ENCODE data around the gene CHST12.
A peak's percentile ranks its signal among the peaks of the same experiment; 100 is the strongest.

The CHST12 gene

DNA sequence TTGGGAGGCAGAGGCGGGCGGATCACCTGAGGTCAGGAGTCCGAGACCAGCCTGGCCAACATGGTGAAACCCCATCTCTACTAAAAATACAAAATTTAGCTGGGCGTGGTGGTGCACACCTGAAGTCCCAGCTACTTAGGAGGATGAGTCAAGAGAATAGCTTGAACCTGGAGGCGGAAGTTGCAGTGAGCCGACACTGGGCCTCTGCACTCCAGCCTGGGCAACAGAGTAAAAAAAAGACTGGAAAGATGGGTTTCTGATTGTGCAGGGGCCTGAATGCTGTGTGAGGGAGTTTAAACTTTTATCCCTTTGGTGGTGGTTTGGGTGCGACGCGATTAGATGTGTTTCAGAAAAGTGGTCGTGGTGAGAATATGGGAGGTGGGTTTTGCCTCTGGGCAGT, 1.8 kb downstream of the CHST12 start:
- Histone ChIP-seq H2BK120ac (ENCODE audit: insufficient read depth, low read length, poor library complexity) (no peak overlapping the region), H4K8ac (ENCODE audit: low read depth, low read length) (no peak overlapping the region), H4K91ac (ENCODE audit: low read depth, low read length) (no peak overlapping the region), H2BK12ac (ENCODE audit: low read length) (no peak overlapping the region), H3K79me2 (ENCODE audit: control insufficient read depth, insufficient read depth, low read length, poor library complexity) (peaks cover 9% of the 10 kb centered on the region), H3K36me3 (ENCODE audit: control insufficient read depth in 1 of 2, insufficient read depth in 2 of 2, low read length in 2 of 2) (no peaks in the 10 kb centered on the region), H3K27me3 (ENCODE audit: insufficient read depth, low read length) (no peaks in the 10 kb centered on the region), H3K27ac (ENCODE audit: low read depth, low read length) (no peak overlapping the region), H3K4me1 (ENCODE audit: control insufficient read depth in 1 of 2, insufficient read depth in 2 of 2, low read length in 2 of 2) (peaks cover 9 to 11% of the 10 kb centered on the region in 2 experiments), H2AK5ac (ENCODE audit: low read length) (no peak overlapping the region), H3K4me2 (ENCODE audit: low read length) (no peak overlapping the region), H3K9ac (ENCODE audit: low read length) (no peak overlapping the region), H3K14ac (ENCODE audit: low read length) (no peak overlapping the region), H3K79me1 (ENCODE audit: low read length) (peaks cover 7% of the 10 kb centered on the region), H2BK5ac (ENCODE audit: low read depth, low read length, poor library complexity) (no peak overlapping the region), H3K9me3 (ENCODE audit: insufficient read depth, low read depth, low read length) (no peaks in the 10 kb centered on the region), H3K23ac (ENCODE audit: low read length) (no peak overlapping the region), H3K18ac (ENCODE audit: low read length) (no peak overlapping the region), H3K4me3 (ENCODE audit: low read depth, low read length) (no peak overlapping the region), H3K4ac (ENCODE audit: low read depth, low read length) (no peak overlapping the region), H4K12ac (ENCODE audit: low read depth, low read length) (no peak overlapping the region), H2AFZ (ENCODE audit: insufficient read depth, low read length, poor library complexity) (no peak overlapping the region)
- no CpG with 5 or more reads among the region's 10 CpGs for WGBS (ENCODE audit: extremely low coverage, insufficient coverage, insufficient read length)
- DNase-seq: no peak

DNA sequence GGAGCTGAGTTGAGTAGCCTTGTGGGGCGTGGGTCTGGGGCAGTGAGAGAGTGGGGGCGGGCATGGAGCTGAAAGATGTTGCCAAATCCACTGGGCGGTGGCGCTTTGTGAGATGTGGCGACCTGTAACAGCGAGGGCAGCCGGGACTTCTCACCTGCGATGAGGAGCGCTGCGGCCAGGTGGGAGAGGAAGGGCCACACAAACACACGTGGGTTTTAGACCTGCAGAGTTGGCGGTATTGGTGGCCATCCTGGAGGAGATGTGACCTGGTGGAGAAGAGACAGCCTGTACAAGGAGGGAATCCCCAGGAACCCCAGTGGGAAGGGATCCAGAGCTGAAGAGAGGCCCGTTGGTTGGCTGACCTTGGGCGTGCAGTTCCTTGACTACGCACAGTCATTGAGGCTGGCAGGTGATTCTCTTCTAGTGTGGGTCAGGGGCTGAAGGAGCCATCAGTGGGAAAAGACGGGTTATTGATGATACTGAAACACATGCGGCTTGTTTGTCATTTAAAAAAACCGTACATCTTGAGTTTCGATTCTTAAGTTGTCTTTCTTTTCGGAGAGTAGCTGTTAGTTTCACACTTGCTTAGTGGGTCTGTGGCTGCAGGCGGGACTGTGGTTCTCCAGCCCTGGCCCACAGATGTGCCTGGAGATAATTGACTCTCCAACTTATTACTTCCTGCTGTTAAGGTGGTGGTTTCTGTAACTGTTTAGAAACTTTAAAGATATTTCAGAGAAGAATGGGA, 2.4 kb downstream of the CHST12 start:
- no peak overlapping the region for H4K91ac ChIP-seq (ENCODE audit: low read depth, low read length)
- peaks cover 7% of the 10 kb centered on the region for H3K79me1 ChIP-seq (ENCODE audit: low read length)
- no peaks in the 10 kb centered on the region for H3K9me3 ChIP-seq (ENCODE audit: insufficient read depth, low read depth, low read length)
- no peak overlapping the region for H2AFZ ChIP-seq (ENCODE audit: insufficient read depth, low read length, poor library complexity)
- peak overlapping the region; percentile 48 for H3K9ac ChIP-seq (ENCODE audit: low read length)
- H3K4me3 ChIP-seq (ENCODE audit: low read depth, low read length): no peak overlapping the region
- H3K4ac ChIP-seq (ENCODE audit: low read depth, low read length): no peak overlapping the region
- H3K27me3 ChIP-seq (ENCODE audit: insufficient read depth, low read length): no peaks in the 10 kb centered on the region
- no peak overlapping the region for H3K23ac ChIP-seq (ENCODE audit: low read length)
- H4K8ac ChIP-seq (ENCODE audit: low read depth, low read length): no peak overlapping the region
- H3K27ac ChIP-seq (ENCODE audit: low read depth, low read length): no peak overlapping the region
- H4K12ac ChIP-seq (ENCODE audit: low read depth, low read length): no peak overlapping the region
- H3K4me1 ChIP-seq (ENCODE audit: control insufficient read depth in 1 of 2, insufficient read depth in 2 of 2, low read length in 2 of 2): peaks cover 10 to 11% of the 10 kb centered on the region in 2 experiments
- no peaks in the 10 kb centered on the region for H3K36me3 ChIP-seq (ENCODE audit: control insufficient read depth in 1 of 2, insufficient read depth in 2 of 2, low read length in 2 of 2)
- H3K14ac ChIP-seq (ENCODE audit: low read length): no peak overlapping the region
- WGBS (ENCODE audit: extremely low coverage, insufficient coverage, insufficient read length): no CpG with 5 or more reads among the region's 21 CpGs
- no peak overlapping the region for H3K18ac ChIP-seq (ENCODE audit: low read length)
- no peak for DNase-seq
- peaks cover 9% of the 10 kb centered on the region for H3K79me2 ChIP-seq (ENCODE audit: control insufficient read depth, insufficient read depth, low read length, poor library complexity)
- no peak overlapping the region for H2BK120ac ChIP-seq (ENCODE audit: insufficient read depth, low read length, poor library complexity)
- no peak overlapping the region for H2BK5ac ChIP-seq (ENCODE audit: low read depth, low read length, poor library complexity)
- H2BK12ac ChIP-seq (ENCODE audit: low read length): no peak overlapping the region
- no peak overlapping the region for H3K4me2 ChIP-seq (ENCODE audit: low read length)
- H2AK5ac ChIP-seq (ENCODE audit: low read length): no peak overlapping the region

DNA sequence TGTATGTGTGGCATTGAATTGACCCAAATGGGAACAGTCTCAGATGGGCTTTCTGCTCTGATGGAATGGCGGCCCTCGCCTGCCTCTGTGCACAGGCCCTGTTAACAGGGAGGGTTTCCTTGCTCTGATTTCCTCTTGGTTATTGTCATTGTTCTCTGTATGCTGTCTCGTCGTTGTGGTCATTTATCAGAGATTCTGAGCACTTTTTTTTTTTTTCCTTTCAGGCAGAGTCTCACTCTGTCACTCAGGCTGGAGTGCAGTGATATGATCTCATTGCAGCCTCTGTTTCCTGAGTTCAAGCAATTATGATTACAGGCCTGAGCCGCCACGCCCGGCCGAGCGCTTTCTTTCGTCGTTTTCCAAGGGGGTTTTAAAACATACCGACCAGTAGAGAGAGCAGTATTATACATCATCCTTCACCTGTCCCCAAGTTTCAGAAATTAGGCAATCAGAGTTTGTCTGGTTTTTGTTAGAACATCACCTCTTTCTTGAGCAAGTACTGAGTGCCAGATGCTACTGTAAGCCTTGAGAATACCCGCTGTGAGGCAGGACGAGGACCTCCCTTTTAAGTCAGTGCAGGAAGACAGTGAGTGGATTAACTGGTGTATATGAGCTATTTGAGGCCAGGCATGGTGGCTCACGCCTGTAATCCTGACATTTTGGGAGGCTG, 6.5 kb downstream of the CHST12 start:
- DNase-seq: no peak
- no peaks in the 10 kb centered on the region for H3K36me3 ChIP-seq (ENCODE audit: control insufficient read depth in 1 of 2, insufficient read depth in 2 of 2, low read length in 2 of 2)
- no peak overlapping the region for H2BK12ac ChIP-seq (ENCODE audit: low read length)
- no peak overlapping the region for H2AFZ ChIP-seq (ENCODE audit: insufficient read depth, low read length, poor library complexity)
- H3K4me3 ChIP-seq (ENCODE audit: low read depth, low read length): no peak overlapping the region
- no peak overlapping the region for H3K27ac ChIP-seq (ENCODE audit: low read depth, low read length)
- no peaks in the 10 kb centered on the region for H3K27me3 ChIP-seq (ENCODE audit: insufficient read depth, low read length)
- H2BK120ac ChIP-seq (ENCODE audit: insufficient read depth, low read length, poor library complexity): no peak overlapping the region
- H3K23ac ChIP-seq (ENCODE audit: low read length): no peak overlapping the region
- no peak overlapping the region for H3K4ac ChIP-seq (ENCODE audit: low read depth, low read length)
- H4K8ac ChIP-seq (ENCODE audit: low read depth, low read length): no peak overlapping the region
- H4K12ac ChIP-seq (ENCODE audit: low read depth, low read length): no peak overlapping the region
- peaks cover 2 to 7% of the 10 kb centered on the region in 2 experiments for H3K4me1 ChIP-seq (ENCODE audit: control insufficient read depth in 1 of 2, insufficient read depth in 2 of 2, low read length in 2 of 2)
- no CpG with 5 or more reads among the region's 15 CpGs for WGBS (ENCODE audit: extremely low coverage, insufficient coverage, insufficient read length)
- no peak overlapping the region for H2AK5ac ChIP-seq (ENCODE audit: low read length)
- no peaks in the 10 kb centered on the region for H3K79me2 ChIP-seq (ENCODE audit: control insufficient read depth, insufficient read depth, low read length, poor library complexity)
- no peak overlapping the region for H3K9ac ChIP-seq (ENCODE audit: low read length)
- H2BK5ac ChIP-seq (ENCODE audit: low read depth, low read length, poor library complexity): no peak overlapping the region
- H3K9me3 ChIP-seq (ENCODE audit: insufficient read depth, low read depth, low read length): no peaks in the 10 kb centered on the region
- H3K79me1 ChIP-seq (ENCODE audit: low read length): no peaks in the 10 kb centered on the region
- no peak overlapping the region for H3K14ac ChIP-seq (ENCODE audit: low read length)
- H3K18ac ChIP-seq (ENCODE audit: low read length): no peak overlapping the region
- no peak overlapping the region for H4K91ac ChIP-seq (ENCODE audit: low read depth, low read length)
- H3K4me2 ChIP-seq (ENCODE audit: low read length): no peak overlapping the region

DNA sequence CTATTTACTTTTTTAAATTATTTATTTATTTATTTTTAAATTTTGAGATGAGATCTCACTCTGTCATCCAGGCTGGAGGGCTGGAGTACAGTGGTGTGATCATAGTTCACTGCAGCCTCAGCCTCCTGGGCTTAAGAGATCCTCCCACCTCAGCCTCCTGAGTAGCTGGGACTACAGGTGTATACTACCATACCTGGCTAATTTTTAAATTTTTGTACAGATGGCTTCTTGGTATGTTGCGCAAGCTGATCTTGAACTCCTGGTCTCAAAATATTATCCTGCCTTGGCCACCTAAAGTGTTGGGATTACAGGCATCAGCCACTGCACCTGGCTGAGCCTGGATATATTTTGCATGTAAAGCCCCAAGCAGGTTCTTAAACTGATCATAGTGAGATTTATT, 7.6 kb downstream of the CHST12 start:
- H3K4me1 ChIP-seq (ENCODE audit: control insufficient read depth in 1 of 2, insufficient read depth in 2 of 2, low read length in 2 of 2): peaks cover 2 to 3% of the 10 kb centered on the region in 2 experiments
- no peak overlapping the region for H3K4me3 ChIP-seq (ENCODE audit: low read depth, low read length)
- H2BK12ac ChIP-seq (ENCODE audit: low read length): no peak overlapping the region
- no peak overlapping the region for H2BK120ac ChIP-seq (ENCODE audit: insufficient read depth, low read length, poor library complexity)
- no peak overlapping the region for H4K12ac ChIP-seq (ENCODE audit: low read depth, low read length)
- WGBS (ENCODE audit: extremely low coverage, insufficient coverage, insufficient read length): no CpG with 5 or more reads among the region's 1 CpG
- no peak overlapping the region for H3K18ac ChIP-seq (ENCODE audit: low read length)
- H2AFZ ChIP-seq (ENCODE audit: insufficient read depth, low read length, poor library complexity): no peak overlapping the region
- no peak overlapping the region for H2BK5ac ChIP-seq (ENCODE audit: low read depth, low read length, poor library complexity)
- no peak overlapping the region for H3K4ac ChIP-seq (ENCODE audit: low read depth, low read length)
- no peak overlapping the region for H3K4me2 ChIP-seq (ENCODE audit: low read length)
- no peak for DNase-seq
- no peak overlapping the region for H4K8ac ChIP-seq (ENCODE audit: low read depth, low read length)
- H3K27ac ChIP-seq (ENCODE audit: low read depth, low read length): no peak overlapping the region
- H2AK5ac ChIP-seq (ENCODE audit: low read length): no peak overlapping the region
- no peak overlapping the region for H4K91ac ChIP-seq (ENCODE audit: low read depth, low read length)
- no peaks in the 10 kb centered on the region for H3K79me2 ChIP-seq (ENCODE audit: control insufficient read depth, insufficient read depth, low read length, poor library complexity)
- H3K27me3 ChIP-seq (ENCODE audit: insufficient read depth, low read length): no peaks in the 10 kb centered on the region
- no peaks in the 10 kb centered on the region for H3K79me1 ChIP-seq (ENCODE audit: low read length)
- no peaks in the 10 kb centered on the region for H3K36me3 ChIP-seq (ENCODE audit: control insufficient read depth in 1 of 2, insufficient read depth in 2 of 2, low read length in 2 of 2)
- no peaks in the 10 kb centered on the region for H3K9me3 ChIP-seq (ENCODE audit: insufficient read depth, low read depth, low read length)
- no peak overlapping the region for H3K23ac ChIP-seq (ENCODE audit: low read length)
- no peak overlapping the region for H3K9ac ChIP-seq (ENCODE audit: low read length)
- H3K14ac ChIP-seq (ENCODE audit: low read length): no peak overlapping the region

All from trophoblast cell (in vitro differentiated cells and primary cell).